Smooth muscle cell of the umbilical artery (primary cell): ENCODE measurements around the gene BSPH1. TPM values are rescaled to one million over a fixed set of nuclear protein-coding genes. Genes with fewer than 3 reads are reported as not detected.

ENCODE experiments used
- total RNA-seq: library from RNA; depleted of rRNA; stranded (reverse); fragments of >200 nt; gene quantifications from 2 replicates; pipeline ENCODE4 v1.2.3, GENCODE V29; 2014

Gene BSPH1, protein sequence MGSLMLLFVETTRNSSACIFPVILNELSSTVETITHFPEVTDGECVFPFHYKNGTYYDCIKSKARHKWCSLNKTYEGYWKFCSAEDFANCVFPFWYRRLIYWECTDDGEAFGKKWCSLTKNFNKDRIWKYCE
- not detected in 2 replicates for total RNA-seq

DNA sequence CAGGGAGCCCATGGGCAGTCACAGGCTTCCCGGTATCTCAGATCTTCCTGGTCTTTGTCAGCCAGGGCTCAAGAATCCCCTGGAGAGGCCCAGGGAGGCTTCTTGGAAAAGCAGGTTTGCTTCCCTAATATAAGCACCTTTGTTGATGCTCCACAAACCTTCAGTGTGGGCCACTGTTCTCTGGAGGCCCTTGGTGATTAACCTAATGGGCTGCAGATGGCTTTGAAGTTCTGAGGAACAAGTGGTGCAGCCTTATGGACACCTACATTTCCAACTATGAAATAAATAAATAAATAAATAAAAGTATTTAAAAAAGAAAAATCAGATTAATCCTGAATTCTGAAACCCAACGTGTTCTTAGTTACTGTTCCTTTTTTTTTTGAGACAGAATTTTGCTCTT lies at the start of gene BSPH1:
TSS of gene BSPH1 (minus strand) at position 101 of the 400 bp plus-strand sequence. CDS start at position 12, 89 bp downstream.

DNA sequence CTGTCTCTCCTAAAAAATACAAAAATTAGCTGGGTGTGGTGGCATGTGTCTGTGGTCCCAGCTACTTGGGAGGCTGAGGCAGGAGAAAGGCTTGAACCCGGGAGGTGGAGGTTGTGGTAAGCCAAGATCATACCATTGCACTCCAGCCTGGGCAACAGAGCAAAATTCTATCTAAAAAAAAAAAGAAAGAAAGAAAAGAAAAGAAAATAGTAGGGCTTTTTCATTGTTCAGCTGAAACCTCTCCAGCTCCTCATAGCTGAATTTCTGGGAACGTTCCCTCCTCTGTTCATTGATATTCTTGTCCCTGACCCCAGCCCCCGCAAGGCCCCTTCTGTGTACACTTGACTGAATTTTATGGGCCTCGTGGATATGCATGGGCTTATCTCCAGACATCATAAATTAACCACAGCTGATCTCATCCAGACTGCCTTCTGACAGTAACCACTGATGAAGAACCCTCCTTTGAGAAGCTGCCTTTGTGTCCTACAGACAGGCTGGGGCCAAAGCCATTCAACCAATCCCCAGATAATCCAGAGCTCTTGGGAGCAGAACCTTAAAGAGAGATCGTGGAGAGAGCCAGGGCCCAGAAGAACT lies 2.3 kb upstream of the BSPH1 start, which contains the start of gene ELSPBP1:
TSS of gene ELSPBP1 (plus strand) at position 424 of the 594 bp plus-strand sequence. CDS start 14,036 bp downstream, outside the sequence.

Other genes starting within 250 kb of the BSPH1 start
- gene NOP53, start 246.6 kb downstream of the BSPH1 start, total RNA-seq: 41.5 and 49.6 TPM in 2 replicates
- 124 and 232 TPM in 2 replicates for gene SELENOW, start 213.5 kb downstream of the BSPH1 start, total RNA-seq
- gene TPRX1, start 187.6 kb downstream of the BSPH1 start, total RNA-seq: not detected in 2 replicates
- gene CRX, start 170.2 kb downstream of the BSPH1 start, total RNA-seq: not detected in 2 replicates
- not detected in 2 replicates for gene TPRX2, start 132.9 kb downstream of the BSPH1 start, total RNA-seq
- not detected in 2 replicates for gene SULT2A1, start 105.9 kb downstream of the BSPH1 start, total RNA-seq
- not detected in 2 replicates for gene ELSPBP1, start 2.5 kb upstream of the BSPH1 start, total RNA-seq
- gene CABP5, start 51.9 kb upstream of the BSPH1 start, total RNA-seq: not detected in 2 replicates
- gene PLA2G4C, start 118.6 kb upstream of the BSPH1 start, total RNA-seq: 17.5 and 19.3 TPM in 2 replicates
- 5.3 and 18.5 TPM in 2 replicates for gene LIG1, start 178.2 kb upstream of the BSPH1 start, total RNA-seq
- 2.7 and 3.3 TPM in 2 replicates for gene ZSWIM9, start 178.5 kb upstream of the BSPH1 start, total RNA-seq